SK-N-SH (cell line): ENCODE measurements around the gene PXDC1.

Experiments used
- EP300 ChIP-seq, 2 experiments: IDR thresholded peaks; 2 replicates each; pipeline versions ENCODE4 v1.4.0 to v1.6.1; 2012; ENCODE audit warnings: borderline replicate concordance in 1 of 2, low read depth in 1 of 2, low read length in 1 of 2
- SIN3A ChIP-seq: IDR thresholded peaks from 2 replicates; pipeline ENCODE4 v1.6.1; 2012; ENCODE audit warnings: low read depth, mild to moderate bottlenecking, low read length, moderate library complexity, borderline replicate concordance
- SMC3 ChIP-seq: IDR thresholded peaks from 2 replicates; pipeline ENCODE4 v1.6.1; 2012; ENCODE audit warnings: low read depth, low read length, improper control_type of control experiment
- TF ChIP-seq, protein P1 (sequence below): fragments of 200-600 bp; sonication (generic); IDR thresholded peaks from 2 replicates; pipeline ENCODE4 v1.6.1; 2017; ENCODE audit warnings: antibody characterized with exemption, mild to moderate bottlenecking, moderate library complexity
- TF ChIP-seq, protein P2 (sequence below): IDR thresholded peaks from 2 replicates; pipeline ENCODE4 v1.4.0; 2012; ENCODE audit warnings: low read depth, borderline replicate concordance

DNA sequence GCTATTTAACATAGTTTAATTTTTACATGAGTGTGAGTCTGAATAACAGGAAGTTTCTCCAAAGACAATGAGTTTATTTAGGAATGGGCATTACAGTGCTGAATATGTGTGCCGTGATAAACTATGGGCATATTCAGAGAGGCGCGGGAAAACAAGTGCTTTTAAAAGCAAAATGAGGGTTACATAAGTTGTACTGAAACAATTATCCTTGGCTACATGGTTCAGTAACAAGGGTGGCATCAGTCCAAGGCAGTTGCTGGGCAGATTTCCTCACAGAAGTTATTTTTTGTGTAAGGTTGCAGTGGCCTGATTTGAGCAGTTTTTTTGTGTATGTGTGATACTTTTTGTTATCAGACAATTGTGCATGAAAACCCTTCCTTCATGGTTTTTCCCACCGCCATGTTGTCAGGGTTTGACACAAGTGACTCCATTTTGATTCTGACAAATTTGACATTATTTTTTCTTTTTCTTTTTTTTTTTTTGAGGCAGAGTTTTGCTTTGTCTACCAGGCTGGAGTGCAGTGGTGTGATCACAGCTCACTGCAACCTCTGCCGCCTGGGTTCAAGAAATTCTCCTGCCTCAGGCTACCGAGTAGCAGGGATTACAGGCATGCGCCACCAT lies 22.3 kb upstream of the PXDC1 start:
- TF ChIP-seq, protein P1, sequence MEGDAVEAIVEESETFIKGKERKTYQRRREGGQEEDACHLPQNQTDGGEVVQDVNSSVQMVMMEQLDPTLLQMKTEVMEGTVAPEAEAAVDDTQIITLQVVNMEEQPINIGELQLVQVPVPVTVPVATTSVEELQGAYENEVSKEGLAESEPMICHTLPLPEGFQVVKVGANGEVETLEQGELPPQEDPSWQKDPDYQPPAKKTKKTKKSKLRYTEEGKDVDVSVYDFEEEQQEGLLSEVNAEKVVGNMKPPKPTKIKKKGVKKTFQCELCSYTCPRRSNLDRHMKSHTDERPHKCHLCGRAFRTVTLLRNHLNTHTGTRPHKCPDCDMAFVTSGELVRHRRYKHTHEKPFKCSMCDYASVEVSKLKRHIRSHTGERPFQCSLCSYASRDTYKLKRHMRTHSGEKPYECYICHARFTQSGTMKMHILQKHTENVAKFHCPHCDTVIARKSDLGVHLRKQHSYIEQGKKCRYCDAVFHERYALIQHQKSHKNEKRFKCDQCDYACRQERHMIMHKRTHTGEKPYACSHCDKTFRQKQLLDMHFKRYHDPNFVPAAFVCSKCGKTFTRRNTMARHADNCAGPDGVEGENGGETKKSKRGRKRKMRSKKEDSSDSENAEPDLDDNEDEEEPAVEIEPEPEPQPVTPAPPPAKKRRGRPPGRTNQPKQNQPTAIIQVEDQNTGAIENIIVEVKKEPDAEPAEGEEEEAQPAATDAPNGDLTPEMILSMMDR, result no peak
- TF ChIP-seq SMC3 (no peak), EP300 (IDR thresholded peaks at IDR 0.05; ENCODE audit: borderline replicate concordance in 1 of 2, low read depth in 1 of 2, low read length in 1 of 2) (no peak), SIN3A (no peak)
- TF ChIP-seq, protein P2, sequence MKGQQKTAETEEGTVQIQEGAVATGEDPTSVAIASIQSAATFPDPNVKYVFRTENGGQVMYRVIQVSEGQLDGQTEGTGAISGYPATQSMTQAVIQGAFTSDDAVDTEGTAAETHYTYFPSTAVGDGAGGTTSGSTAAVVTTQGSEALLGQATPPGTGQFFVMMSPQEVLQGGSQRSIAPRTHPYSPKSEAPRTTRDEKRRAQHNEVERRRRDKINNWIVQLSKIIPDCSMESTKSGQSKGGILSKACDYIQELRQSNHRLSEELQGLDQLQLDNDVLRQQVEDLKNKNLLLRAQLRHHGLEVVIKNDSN, result no peak
